ENCODE data around the gene HOXA3.

HOXA3 gene

DNA sequence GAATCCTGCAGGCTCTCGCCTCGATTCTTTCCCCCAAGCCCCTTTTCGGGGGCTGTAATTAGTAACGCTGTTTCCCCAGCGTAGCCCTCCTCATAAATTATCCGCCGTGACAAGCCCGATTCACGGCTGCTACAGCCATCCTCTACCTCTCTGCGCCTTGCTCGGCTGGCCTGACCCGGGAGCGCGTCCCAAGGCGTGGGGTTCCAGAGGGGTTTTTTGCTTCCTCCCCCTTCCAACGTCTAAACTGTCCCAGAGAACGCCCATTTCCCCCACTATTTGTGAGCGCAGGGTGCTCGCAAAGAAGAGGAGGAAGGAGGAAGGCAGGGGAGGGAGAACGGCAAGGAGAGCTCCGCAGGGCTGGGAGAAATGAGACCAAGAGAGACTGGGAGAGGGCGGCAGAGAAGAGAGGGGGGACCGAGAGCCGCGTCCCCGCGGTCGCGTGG, 9.8 kb downstream of the HOXA3 start:
- DNase-seq = no peak

DNA sequence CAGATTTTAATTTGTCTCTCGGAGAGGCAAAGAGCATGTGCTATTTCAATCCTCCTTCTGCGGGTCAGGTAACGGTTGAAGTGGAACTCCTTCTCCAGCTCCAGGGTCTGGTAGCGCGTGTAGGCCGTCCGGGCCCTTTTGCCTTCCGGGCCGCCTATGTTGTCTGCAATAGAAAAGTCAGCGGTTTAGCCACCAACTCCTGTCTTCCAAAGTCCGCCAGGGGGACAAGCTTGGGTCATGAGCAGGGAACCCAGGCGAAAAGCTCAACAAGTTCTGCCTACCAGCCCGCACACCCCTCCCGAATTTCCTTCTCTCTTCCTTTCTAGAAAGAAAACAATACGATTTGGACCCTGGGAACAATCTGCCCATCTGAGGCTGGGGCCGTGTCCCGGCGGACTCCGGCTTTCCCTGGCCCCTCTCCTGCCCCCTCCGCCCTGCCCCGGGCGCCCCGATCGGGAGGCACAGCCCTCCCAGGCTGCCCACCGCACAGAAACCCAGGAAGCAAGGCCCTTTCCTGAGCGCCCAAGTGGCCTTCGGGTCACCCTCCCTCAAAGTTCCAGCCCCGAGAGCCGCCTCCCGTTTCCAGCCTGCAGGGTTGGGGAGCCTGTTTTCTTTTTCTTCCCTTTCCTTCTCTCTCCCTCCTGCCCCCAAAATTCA, 10.3 kb downstream of the HOXA3 start:
- DNase-seq = no peak

DNA sequence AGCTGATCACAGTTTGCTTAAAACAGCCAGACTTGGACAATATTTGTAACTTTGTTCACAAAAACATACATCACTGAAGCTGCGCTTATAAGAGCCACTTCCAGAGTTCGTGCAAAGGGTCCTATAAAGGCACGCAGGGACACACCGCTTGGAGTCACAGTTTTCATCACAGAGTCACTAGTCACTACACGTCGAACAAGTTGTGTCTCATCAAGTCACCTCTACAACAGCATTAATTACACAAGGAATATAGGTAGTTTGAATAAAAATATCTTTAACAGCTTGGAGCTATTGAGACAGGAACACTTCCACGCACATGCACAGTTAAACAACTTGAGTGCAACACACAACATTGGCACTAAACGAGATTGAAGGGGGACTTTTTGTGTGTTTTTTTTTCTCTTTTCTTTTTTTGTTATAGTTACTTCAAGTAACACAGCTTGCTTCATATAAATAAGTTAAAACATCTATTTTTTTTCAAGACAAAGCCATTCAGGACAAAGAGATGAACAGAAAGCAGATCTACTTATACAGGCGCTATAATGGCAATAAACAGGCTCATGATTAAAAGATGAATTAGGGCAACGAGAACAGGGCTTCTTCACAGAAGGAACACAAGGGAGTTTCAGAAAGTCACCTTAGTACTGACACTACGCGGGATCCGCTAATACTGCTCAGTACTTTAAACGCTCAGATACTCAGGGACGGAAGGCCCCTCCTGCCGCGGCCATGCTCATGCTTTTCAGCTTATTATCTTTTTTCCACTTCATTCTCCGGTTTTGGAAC, 11.1 kb downstream of the HOXA3 start:
- DNase-seq = no peak

GRCh38 chr7:27140126-27140857, 12.1 kb downstream of the HOXA3 start:
- no peak for DNase-seq

- no peak for DNase-seq
Observed at GRCh38 chr7:27139334-27140125, 12.9 kb downstream of the HOXA3 start.

DNA sequence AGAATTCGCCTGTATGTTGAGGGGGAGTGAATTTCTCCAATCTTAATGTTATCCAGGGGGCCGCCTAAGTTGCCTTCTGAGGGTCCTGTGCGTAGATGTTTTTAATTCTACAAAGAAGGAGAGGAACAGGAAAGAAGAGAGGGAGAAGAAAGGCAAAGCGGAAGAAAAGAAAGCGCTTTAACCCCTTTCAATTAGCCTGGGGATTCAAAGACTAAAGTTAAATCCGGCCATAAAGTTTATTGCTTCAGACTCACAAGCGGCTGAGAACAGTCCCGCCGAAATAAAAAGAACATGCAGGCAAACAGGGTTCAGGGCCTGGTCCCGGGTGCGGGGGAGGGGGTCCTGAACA, 13.4 kb downstream of the HOXA3 start:
- DNase-seq = no peak

DNA sequence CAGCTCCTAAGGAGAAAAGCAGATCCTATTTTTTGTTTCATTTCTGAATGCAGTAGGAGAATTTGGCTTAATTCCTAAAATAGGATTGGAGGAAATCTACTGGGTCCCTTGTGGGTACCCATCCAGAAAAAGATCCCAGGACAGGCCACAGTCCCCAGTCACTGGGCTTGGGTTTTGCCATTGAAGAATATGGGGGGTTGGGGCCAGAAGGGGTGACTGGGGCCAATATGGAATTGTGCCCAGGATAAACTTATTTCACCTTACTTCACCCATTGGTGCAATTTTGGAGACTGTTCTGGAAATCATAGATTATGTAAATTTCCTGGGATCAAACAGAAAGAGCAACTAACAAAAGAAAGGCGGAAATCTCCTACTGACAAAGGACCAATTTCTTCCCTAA, 13.9 kb downstream of the HOXA3 start:
- no peak for DNase-seq

DNA sequence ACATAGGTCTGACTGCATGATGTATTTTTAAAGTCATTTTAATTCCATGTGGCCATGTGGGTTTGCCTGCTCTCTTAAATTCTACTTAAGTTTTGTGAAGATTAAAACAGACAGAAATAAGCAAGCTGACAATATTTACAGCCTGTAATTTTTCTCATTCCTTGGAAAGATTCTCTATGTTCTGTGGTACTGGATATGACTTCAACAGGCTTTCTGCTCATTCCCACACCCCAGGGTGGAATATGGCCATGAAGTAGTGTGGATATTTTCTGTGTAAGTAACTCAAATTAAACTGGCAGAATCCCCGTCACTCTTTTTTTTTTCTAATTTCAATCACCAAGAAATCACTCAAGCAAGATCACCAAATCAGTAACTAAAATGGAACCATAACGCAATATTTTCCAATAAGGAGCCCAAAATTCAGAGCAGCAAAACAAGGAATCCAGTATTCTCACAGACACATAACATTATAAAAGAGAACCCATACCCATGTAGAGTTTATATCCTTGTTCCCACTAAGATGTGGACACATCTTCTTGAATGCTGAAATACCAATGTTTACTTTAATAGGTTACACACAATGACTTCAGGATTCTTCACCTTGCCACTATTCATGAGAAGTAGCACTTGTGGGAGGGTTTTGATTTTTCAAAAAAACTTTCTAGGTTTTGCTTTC, 14.6 kb downstream of the HOXA3 start:
- no peak for DNase-seq

DNA sequence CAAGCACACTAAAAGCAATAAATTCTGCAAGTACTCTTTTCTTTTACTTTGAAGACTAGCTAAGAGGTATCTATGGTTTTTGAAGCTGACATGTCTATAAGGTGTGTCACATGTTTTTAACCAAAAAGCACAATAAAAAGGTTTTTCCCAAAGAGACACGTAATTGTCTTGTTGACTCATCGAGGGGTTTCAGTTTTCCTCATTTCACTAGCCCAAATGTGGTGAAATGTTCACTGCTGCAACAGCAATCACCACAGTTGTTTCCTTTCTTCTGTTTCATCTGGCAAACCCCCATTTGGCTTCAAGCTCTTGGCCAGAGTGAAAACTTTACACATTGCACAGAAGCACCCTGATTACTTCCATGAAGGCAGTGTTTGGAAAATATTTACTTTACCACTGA, 18.0 kb downstream of the HOXA3 start:
- no peak for DNase-seq

DNA sequence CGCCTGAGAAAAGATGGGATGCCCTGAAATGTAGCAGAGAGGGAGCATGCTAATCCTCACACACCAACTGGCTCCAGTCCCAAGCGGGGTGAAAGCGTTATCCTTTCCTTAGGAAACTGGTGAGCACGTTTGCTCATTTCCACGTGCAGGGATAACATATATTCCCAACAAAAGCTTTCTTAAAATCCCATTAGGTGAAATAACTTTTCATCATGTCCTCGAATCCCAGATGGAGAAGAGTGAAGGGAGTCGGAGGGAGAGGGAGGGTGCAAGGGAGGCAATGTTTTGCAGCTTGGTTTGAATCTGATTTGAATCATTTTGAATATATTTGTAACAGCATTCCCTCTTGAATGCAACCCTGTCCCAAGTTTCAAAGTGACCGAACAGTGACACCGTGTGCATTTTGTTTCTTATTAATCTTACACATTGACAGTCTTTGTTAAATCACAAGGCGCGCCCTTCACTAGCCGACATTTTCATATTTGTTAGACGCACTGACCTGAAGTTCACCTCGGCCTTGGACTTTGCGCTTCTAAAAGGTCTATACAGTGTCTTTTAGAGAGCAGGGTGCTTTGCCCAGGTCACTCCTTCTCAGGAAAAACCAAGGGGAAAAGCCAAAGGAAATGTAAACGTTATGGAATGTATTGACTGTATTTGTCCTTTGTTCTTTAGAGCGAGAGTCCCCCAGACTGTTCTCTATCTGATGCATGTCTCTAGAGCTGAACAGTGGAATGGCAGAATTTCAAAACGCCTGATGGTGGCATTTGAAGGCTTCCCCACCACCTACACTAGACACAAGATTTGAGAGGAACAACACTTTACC, 18.8 kb downstream of the HOXA3 start:
- DNase-seq = no peak

- DNase-seq = no peak
Observed at GRCh38 chr7:27132978-27133377, 19.4 kb downstream of the HOXA3 start.

- DNase-seq = no peak
Observed at GRCh38 chr7:27132214-27132613, 20.2 kb downstream of the HOXA3 start.

DNA sequence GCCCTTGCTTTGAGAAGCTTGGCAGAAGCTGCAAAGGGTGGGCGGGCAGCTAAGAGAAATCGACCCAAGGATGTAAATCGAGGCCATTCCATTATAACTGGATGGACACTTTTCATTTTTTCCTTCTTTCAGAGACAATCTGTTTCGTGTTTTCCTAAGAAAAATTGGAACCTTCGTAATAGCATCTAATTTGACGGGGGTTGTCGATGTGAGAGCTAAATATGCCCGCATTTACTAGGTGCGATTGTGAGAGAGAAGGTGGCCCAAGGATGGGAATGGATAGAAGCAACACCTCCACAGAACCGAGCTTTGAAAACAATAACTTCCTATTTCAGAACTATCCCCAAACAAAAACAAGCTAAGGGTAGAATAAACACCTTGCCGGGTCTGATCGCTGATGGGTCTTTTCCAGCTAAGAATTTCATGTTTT, 21.0 kb downstream of the HOXA3 start:
- no peak for DNase-seq

DNA sequence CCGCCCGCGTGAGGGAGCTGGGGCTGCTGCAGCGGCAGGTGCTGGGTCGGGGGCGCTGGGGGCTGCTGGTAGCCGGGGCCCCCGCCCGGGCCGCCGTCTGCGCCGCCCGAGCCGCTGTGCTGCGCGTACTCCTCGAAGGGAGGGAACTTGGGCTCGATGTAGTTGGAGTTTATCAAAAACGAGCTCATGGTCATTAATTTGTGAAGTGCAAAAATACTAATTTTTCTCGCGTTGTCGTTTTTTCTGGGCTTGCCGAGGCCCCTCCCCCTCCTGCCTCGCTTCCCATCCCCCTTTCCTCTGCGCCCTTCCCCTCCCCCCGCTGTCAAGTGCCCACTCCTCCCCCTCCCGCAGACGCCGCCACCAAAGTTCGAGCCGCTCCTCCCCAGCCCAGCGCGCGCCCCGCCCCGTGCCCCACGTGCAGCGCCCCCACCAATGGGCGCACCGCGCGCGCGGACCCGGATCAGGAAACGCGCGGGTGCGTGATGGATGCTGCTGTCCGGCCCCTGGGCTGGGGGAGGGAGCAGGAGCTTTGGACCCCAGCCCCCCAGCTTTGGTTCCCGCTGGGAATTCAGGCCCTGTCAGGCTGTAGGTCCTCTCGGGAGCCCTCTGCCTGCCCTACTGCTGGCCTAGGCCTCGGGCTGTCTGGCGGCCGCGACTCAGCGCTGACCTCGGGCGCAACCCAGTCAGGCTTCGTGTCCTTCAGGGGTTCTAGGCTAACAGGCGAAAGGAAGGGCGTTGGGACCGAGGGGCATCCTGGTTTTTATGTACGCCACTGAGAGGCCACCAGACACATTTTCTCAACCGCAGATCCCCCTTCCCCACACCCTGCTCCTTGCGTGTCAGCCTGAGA, 21.6 kb downstream of the HOXA3 start, which contains the start of gene HOXA4:
HOXA4 (minus strand) TSS at position 218 of the 850 bp plus-strand sequence; CDS start at position 194, 24 bp downstream.
- DNase-seq = peak; percentile 78

DNA sequence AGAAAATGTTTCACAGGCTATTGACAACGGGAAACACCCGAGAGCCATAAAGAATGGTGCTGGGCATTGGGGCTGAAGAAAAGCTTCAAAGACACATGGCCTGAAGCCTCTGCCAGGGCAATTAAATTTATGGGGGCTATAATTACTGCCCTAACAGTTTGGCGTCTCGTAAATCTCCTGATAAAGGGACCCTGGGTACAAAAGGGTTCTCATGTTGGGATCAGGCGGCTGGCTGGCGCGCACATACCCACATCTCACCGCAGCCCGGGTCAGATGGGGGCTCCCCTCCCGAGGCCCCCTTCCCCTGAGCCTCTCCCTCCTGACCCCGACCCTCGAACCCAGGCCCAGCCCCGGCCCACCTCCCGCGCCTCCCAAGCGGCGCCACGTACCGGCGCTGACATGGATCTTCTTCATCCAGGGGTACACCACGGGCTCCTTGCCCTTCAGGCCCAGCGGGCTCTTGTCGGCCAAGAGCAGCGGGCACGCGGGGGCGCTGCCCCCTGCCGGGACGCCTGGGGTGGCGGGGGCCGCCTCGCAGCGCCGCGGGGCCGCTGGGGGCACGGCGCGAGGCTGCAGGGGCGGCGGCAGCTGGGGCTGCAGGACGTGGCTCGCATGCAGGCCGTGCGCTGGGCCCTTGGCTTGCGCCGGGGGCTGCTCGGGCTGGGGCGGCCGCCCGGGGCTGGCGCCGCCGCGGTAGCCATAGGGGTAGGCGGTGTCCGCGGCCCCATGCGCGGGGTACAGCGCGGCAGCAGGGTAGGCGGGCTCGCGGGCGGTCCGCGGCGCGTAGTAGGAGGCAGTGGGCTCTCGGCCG, 22.4 kb downstream of the HOXA3 start:
- no peak for DNase-seq

- no peak for DNase-seq
Observed at GRCh38 chr7:27128776-27129728, 23.3 kb downstream of the HOXA3 start.

- DNase-seq = no peak
Observed at GRCh38 chr7:27128034-27128433, 24.3 kb downstream of the HOXA3 start.

- DNase-seq = no peak
Observed at GRCh38 chr7:27126596-27127327, 25.6 kb downstream of the HOXA3 start.

Data from CD4-positive, alpha-beta T cell treated with Interleukin-21 for 1 hour (primary cell).